ENCODE results near the gene RNF212B. TPM values are rescaled to one million over a fixed set of nuclear protein-coding genes. Genes with fewer than 3 reads are reported as not detected.
A peak's percentile ranks its signal among the peaks of the same experiment; 100 is the strongest.

The RNF212B gene
- total and polyA plus RNA-seq, 2 of the 13 experiments (the other 11 are each of a cell fraction or from before 2014, with no cell fraction given) = 0.05 TPM; not detected in 1

GRCh38 chr14:23299211-23299957, 61.6 kb downstream of the RNF212B start:
- H3K27ac ChIP-seq (ENCODE audit: extremely low read length, insufficient read depth, low read length) = peak overlapping the region; percentile 12
- ATAC-seq = no peak
- intact Hi-C loops (cut with micrococcal nuclease; ENCODE audit: unreplicated experiment) (loop anchor here (1.0 to 5.0 kb wide), 2 partner anchors 34 to 177 kb away; no protein-coding TSS in a partner anchor), in situ Hi-C loops (cut with HindIII; ENCODE audit: extremely low pct_ligation_motif_present, low pct_unique_long_range_greater_than_20kb) (loop anchor here (5.0 kb wide), 1 partner anchor 37 kb away; no protein-coding TSS in a partner anchor)
- peaks cover 3% of the 10 kb centered on the region in 2 experiments; a peak in 1 of 5 replicates for H3K36me3 ChIP-seq (replicated peaks in 1 of 2; ENCODE audit: control insufficient read depth in 1 of 2, insufficient read depth in 2 of 2, low read length in 2 of 2)
- no peaks in the 10 kb centered on the region for H3K9me3 ChIP-seq (ENCODE audit: low read length)
- FAIRE-seq = peak; percentile 68
- H3K27me3 ChIP-seq (ENCODE audit: control insufficient read depth in 1 of 2, insufficient read depth in 2 of 2, low read length in 2 of 2) = no peaks in the 10 kb centered on the region; a peak in 1 of 5 replicates
- no peak overlapping the region for H3K4me3 ChIP-seq (replicated peaks in 1 of 3; ENCODE audit: insufficient read depth in 1 of 3, low read depth in 2 of 3, low read length in 3 of 3)
- peak; percentile 87 for DNase-seq (ENCODE audit: low spot score)
- ChIA-PET CTCF (ENCODE audit: low intra/inter-chr PET ratio, low total read pairs) (interaction anchor here (1.0 to 2.4 kb wide), 4 partner anchors 21 to 178 kb away, joined by 3 to 17 read pairs (median 8); no protein-coding TSS in a partner anchor), POLR2A (interaction anchor here (0.6 to 18.7 kb wide), 5 partner anchors 14 to 230 kb away, joined by 3 to 1053 read pairs (median 3); partner anchors contain the start of genes HOMEZ and PABPN1)
- peaks cover 4% of the 10 kb centered on the region for H3K79me2 ChIP-seq (ENCODE audit: insufficient read depth, low read length)
- 95% methylated on average over 2 of the region's 2 CpGs for WGBS (ENCODE audit: low lambda C conversion rate)
- H3K9ac ChIP-seq (ENCODE audit: insufficient read depth, low read depth, low read length) = no peak overlapping the region
- peak overlapping the region; percentile 99; the same call in 1 of the 2 replicates for H3K4me2 ChIP-seq (ENCODE audit: low read depth, low read length)
- peaks cover 50% of the 10 kb centered on the region for H3K4me1 ChIP-seq (ENCODE audit: insufficient read depth, low read length)
- BruUV-seq (replicated peaks) = no TSS peak
- no peak overlapping the region for H2AFZ ChIP-seq (ENCODE audit: low read length)
- no peaks in the 10 kb centered on the region for H4K20me1 ChIP-seq (ENCODE audit: insufficient read depth, low read length)
- TF ChIP-seq RCOR2 (CRISPR knock-in tag; IDR thresholded peaks at IDR 0.05) = no peak; the same call in 1 of the 2 replicates
- peak; percentile 55 for TF ChIP-seq SAP130 (CRISPR knock-in tag; IDR thresholded peaks at IDR 0.05; ENCODE audit: low read depth)
- TF ChIP-seq HHEX (CRISPR knock-in tag; IDR thresholded peaks at IDR 0.05) = no peak
- 0 out of 2 replicates have a peak, but pooled peaks have one; percentile 45 for TF ChIP-seq ZNF136 (CRISPR knock-in tag; IDR thresholded peaks at IDR 0.05; ENCODE audit: low read depth)
- peak; percentile 55; the same call in 1 of the 2 replicates for TF ChIP-seq CHD4 (IDR thresholded peaks at IDR 0.05; ENCODE audit: borderline replicate concordance, low read length)
- 0 out of 2 replicates have a peak, but pooled peaks have one; percentile 2 for TF ChIP-seq RAD51 (IDR thresholded peaks at IDR 0.05; ENCODE audit: borderline replicate concordance)
- peak; percentile 82; the same call in 1 of the 2 replicates for TF ChIP-seq TRAFD1 (CRISPR knock-in tag; IDR thresholded peaks at IDR 0.05; ENCODE audit: borderline replicate concordance)
- peak; percentile 61 for TF ChIP-seq STAG1 (CRISPR knock-in tag; IDR thresholded peaks at IDR 0.05)
- peak; percentile 53; the same call in 1 of the 2 replicates for TF ChIP-seq RXRB (CRISPR knock-in tag; IDR thresholded peaks at IDR 0.05; ENCODE audit: borderline replicate concordance)
- TF ChIP-seq YEATS2 (CRISPR knock-in tag; IDR thresholded peaks at IDR 0.05; ENCODE audit: borderline replicate concordance) = peak; percentile 14; the same call in 1 of the 2 replicates
- peak; percentile 8; the same call in 1 of the 2 replicates for TF ChIP-seq RARA (CRISPR knock-in tag; IDR thresholded peaks at IDR 0.05)
- no peak for TF ChIP-seq DR1 (CRISPR knock-in tag; IDR thresholded peaks at IDR 0.05)
- 0 out of 2 replicates have a peak, but pooled peaks have one; percentile 12 for TF ChIP-seq ZNF652 (CRISPR knock-in tag; IDR thresholded peaks at IDR 0.05; ENCODE audit: borderline replicate concordance, low read depth)
- peak; percentile 36; the same call in 1 of the 2 replicates for TF ChIP-seq MIXL1 (CRISPR knock-in tag; IDR thresholded peaks at IDR 0.05)
- no peak for TF ChIP-seq ZFP41 (CRISPR knock-in tag; IDR thresholded peaks at IDR 0.05; ENCODE audit: borderline replicate concordance)
- no peak for TF ChIP-seq HNRNPL (IDR thresholded peaks at IDR 0.05; ENCODE audit: low read depth, low read length)
- no peak for TF ChIP-seq NR2C2 (CRISPR knock-in tag; IDR thresholded peaks at IDR 0.05; ENCODE audit: borderline replicate concordance)
- TF ChIP-seq PCBP1 (IDR thresholded peaks at IDR 0.05; ENCODE audit: borderline replicate concordance, low read depth, low read length) = no peak
- TF ChIP-seq JARID2 (CRISPR knock-in tag; IDR thresholded peaks at IDR 0.05; ENCODE audit: insufficient replicate concordance) = peak; percentile 61
- TF ChIP-seq PPARG (CRISPR knock-in tag; conservative IDR thresholded peaks at IDR 0.05) = 0 out of 2 replicates have a peak, but pooled peaks have one; percentile 30
- no peak for TF ChIP-seq ZSCAN20 (CRISPR knock-in tag; IDR thresholded peaks at IDR 0.05; ENCODE audit: borderline replicate concordance)
- 0 out of 2 replicates have a peak, but pooled peaks have one; percentile 28 for TF ChIP-seq ZNF691 (CRISPR knock-in tag; IDR thresholded peaks at IDR 0.05; ENCODE audit: borderline replicate concordance, low read depth)
- no peak for TF ChIP-seq SP140L (CRISPR knock-in tag; IDR thresholded peaks at IDR 0.05; ENCODE audit: borderline replicate concordance)

Measured in HepG2 (cell line).